Measurements from ENCODE around the gene DDX25. TPM values are rescaled to one million over a fixed set of nuclear protein-coding genes. Genes with fewer than 3 reads are reported as not detected.

Gene DDX25
- total RNA-seq, 2 donors from 2014 or later: 9.5 TPM; not detected in 1

DNA sequence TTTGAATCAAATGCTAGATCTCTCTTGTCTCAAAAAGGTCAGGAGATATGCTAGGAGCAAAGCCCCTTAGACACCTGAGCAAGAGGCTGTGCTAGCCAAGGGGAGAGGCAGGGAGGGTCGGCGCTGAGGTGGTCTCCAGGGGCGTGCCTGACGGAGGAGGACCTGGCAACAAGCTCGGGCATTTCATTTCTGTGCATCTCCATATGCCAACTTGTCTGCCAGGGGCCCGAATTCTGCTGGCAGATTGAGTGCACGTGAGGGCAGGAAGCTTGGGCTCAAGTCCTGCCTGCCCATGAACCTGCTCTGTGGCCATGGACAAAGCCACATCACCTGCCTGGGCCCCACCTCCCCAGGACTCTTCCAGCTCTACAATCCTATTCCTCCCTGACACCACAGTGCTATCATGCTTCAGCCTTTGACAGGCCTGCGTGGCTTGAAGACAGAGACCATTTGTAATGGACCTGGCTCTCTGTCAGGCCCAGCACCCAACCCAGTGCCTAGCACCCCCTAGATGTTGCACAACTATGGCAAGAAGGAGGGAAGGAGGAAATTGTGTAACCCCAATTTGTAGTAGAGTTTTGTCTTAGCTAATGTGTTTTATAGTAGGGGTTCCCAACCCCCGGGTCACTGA lies 25.3 kb downstream of the DDX25 start:
- no peaks in the 10 kb centered on the region for H3K36me3 ChIP-seq
- 81% methylated on average over 9 of the region's 9 CpGs for WGBS
- no peak overlapping the region for H3K4me3 ChIP-seq
- intact Hi-C loops (cut with DNase I): loop anchor here (10.0 kb wide), 1 partner anchor 135 kb away; the partner anchor contains the start of gene CDON
- H3K4me1 ChIP-seq (replicated peaks): no peaks in the 10 kb centered on the region
- DNase-seq (ENCODE audit: low spot score): no peak
- no peaks in the 10 kb centered on the region for H3K27me3 ChIP-seq (replicated peaks; ENCODE audit: insufficient read depth)
- no peaks in the 10 kb centered on the region for H3K9me3 ChIP-seq
- H3K27ac ChIP-seq: no peak overlapping the region
- TF ChIP-seq, protein P1, sequence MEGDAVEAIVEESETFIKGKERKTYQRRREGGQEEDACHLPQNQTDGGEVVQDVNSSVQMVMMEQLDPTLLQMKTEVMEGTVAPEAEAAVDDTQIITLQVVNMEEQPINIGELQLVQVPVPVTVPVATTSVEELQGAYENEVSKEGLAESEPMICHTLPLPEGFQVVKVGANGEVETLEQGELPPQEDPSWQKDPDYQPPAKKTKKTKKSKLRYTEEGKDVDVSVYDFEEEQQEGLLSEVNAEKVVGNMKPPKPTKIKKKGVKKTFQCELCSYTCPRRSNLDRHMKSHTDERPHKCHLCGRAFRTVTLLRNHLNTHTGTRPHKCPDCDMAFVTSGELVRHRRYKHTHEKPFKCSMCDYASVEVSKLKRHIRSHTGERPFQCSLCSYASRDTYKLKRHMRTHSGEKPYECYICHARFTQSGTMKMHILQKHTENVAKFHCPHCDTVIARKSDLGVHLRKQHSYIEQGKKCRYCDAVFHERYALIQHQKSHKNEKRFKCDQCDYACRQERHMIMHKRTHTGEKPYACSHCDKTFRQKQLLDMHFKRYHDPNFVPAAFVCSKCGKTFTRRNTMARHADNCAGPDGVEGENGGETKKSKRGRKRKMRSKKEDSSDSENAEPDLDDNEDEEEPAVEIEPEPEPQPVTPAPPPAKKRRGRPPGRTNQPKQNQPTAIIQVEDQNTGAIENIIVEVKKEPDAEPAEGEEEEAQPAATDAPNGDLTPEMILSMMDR (IDR thresholded peaks at IDR 0.05): no peak
- TF ChIP-seq POLR2A (IDR thresholded peaks at IDR 0.05) (no peak), POLR2AphosphoS5 (IDR thresholded peaks at IDR 0.05) (no peak)

DNA sequence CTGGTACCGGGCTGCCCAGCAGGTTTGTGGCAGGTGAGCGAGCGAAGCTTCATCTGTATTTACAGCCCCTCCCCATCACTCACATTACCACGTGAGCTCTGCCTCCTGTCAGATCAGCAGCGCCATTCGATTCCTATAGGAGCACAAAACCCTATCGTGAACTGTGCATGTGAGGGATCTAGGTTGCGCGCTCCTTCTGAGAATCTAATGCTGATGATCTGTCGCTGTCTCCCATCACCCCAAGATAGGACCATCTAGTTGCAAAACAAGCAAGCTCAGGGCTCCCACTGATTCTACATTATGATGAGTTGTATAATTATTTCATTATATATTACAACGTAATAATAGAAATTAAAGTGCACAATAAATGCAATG lies 25.8 kb downstream of the DDX25 start:
- H3K4me3 ChIP-seq: no peak overlapping the region
- H3K27me3 ChIP-seq (replicated peaks; ENCODE audit: insufficient read depth): no peaks in the 10 kb centered on the region
- intact Hi-C loops (cut with DNase I): no loop called here
- DNase-seq (ENCODE audit: low spot score): no peak
- no peaks in the 10 kb centered on the region for H3K4me1 ChIP-seq (replicated peaks)
- no peaks in the 10 kb centered on the region for H3K9me3 ChIP-seq
- no peaks in the 10 kb centered on the region for H3K36me3 ChIP-seq
- TF ChIP-seq POLR2AphosphoS5 (IDR thresholded peaks at IDR 0.05) (no peak), POLR2A (IDR thresholded peaks at IDR 0.05) (no peak)
- TF ChIP-seq, protein P1 (IDR thresholded peaks at IDR 0.05): no peak
- 90% methylated on average over 11 of the region's 11 CpGs for WGBS
- no peak overlapping the region for H3K27ac ChIP-seq

DNA sequence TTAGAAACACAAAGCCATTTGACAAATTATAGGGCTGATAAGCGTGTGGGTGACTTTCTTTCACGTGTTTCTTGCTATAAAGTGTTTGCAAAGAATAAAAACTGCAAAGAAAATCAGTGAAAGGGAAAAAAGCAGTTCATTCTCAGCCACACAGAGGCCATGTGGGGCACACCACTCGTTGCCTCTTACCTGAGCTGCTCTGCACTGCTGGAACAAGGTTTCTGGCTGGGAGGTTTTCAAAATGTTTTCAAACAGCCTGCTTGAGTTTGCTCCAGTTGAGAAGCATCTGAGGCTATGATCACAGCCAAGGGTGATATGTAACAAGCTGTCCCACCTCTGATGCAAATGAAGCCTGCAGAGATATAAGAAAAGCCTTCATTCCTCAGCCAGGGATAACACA lies 26.8 kb downstream of the DDX25 start:
- TF ChIP-seq POLR2A (IDR thresholded peaks at IDR 0.05) (no peak), POLR2AphosphoS5 (IDR thresholded peaks at IDR 0.05) (no peak)
- TF ChIP-seq, protein P1 (IDR thresholded peaks at IDR 0.05): no peak
- Histone ChIP-seq H3K27me3 (replicated peaks; ENCODE audit: insufficient read depth) (no peaks in the 10 kb centered on the region), H3K4me1 (replicated peaks) (no peaks in the 10 kb centered on the region), H3K9me3 (no peaks in the 10 kb centered on the region), H3K36me3 (no peaks in the 10 kb centered on the region), H3K4me3 (no peak overlapping the region), H3K27ac (no peak overlapping the region)
- WGBS: 48% methylated on average over 3 of the region's 3 CpGs
- DNase-seq (ENCODE audit: low spot score): no peak
- intact Hi-C loops (cut with DNase I): no loop called here

DNA sequence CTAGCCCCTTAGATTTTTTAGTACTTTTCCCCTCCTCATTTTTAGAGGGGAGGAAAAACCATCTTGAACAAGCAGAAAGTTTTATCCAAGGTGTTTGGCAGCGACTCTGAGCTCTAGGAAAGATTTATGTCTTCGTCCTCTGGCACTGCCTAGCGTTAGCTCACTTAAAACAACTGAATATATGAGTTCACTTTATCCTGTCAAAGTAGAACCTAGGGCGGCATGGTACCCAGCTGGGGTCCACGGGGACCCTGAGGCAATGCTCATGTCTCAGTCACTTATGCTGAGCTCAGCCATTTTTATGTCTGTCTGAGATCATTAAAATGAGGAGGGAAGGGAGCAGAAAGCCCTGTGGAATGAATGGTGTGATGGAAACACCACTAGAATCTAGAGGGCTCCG lies 27.4 kb downstream of the DDX25 start:
- no peaks in the 10 kb centered on the region for H3K27me3 ChIP-seq (replicated peaks; ENCODE audit: insufficient read depth)
- no peak overlapping the region for H3K4me3 ChIP-seq
- no peaks in the 10 kb centered on the region for H3K4me1 ChIP-seq (replicated peaks)
- WGBS: 25% methylated on average over 6 of the region's 6 CpGs
- no peaks in the 10 kb centered on the region for H3K36me3 ChIP-seq
- H3K9me3 ChIP-seq: no peaks in the 10 kb centered on the region
- intact Hi-C loops (cut with DNase I): no loop called here
- no peak overlapping the region for H3K27ac ChIP-seq
- DNase-seq (ENCODE audit: low spot score): no peak
- TF ChIP-seq POLR2AphosphoS5 (IDR thresholded peaks at IDR 0.05) (no peak), POLR2A (IDR thresholded peaks at IDR 0.05) (no peak)
- TF ChIP-seq, protein P1 (IDR thresholded peaks at IDR 0.05): no peak

DNA sequence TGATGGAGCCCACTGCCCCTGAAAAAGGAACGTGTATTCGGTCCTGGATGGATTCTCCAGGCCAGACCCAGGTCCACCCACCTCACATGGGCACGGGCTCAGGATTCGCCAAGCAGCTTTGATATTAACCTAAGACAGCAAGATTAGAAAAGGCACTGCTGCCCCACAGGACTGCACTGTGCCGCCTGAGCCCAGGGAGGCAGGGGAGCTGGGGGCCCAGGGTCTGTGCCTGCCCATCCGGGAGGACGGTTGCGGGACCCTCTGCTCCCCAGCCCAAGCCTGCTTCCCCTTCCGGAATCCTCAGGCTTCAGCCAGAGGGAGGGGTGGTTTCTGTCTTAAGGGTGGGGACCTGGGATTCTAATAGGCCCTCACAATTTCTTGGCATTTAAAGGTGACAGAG lies 28.0 kb downstream of the DDX25 start:
- Histone ChIP-seq H3K27me3 (replicated peaks; ENCODE audit: insufficient read depth) (no peaks in the 10 kb centered on the region), H3K4me3 (no peak overlapping the region), H3K9me3 (no peaks in the 10 kb centered on the region), H3K36me3 (no peaks in the 10 kb centered on the region), H3K27ac (no peak overlapping the region), H3K4me1 (replicated peaks) (no peaks in the 10 kb centered on the region)
- WGBS: 88% methylated on average over 9 of the region's 9 CpGs
- TF ChIP-seq, protein P1 (IDR thresholded peaks at IDR 0.05): no peak
- TF ChIP-seq POLR2AphosphoS5 (IDR thresholded peaks at IDR 0.05): no peak
- TF ChIP-seq POLR2A (IDR thresholded peaks at IDR 0.05): no peak
- DNase-seq (ENCODE audit: low spot score): no peak
- intact Hi-C loops (cut with DNase I): no loop called here
